ENCODE results near the gene TINAGL1.

TINAGL1 gene

GRCh38 chr1:31621847-31622730 lies 45.8 kb downstream of the TINAGL1 start:
- Mint-ChIP-seq H3K9me3 (no peaks in the 10 kb centered on the region), H3K36me3 (ENCODE audit: low read depth) (peaks cover 12% of the 10 kb centered on the region), H3K27ac (no peak overlapping the region), H3K27me3 (peaks cover 14% of the 10 kb centered on the region), H3K4me1 (ENCODE audit: low read depth) (peaks cover 13% of the 10 kb centered on the region), H3K4me3 (no peak overlapping the region)

GRCh38 chr1:31623365-31623764 lies 47.0 kb downstream of the TINAGL1 start:
- no peak overlapping the region for H3K27ac Mint-ChIP-seq
- no peaks in the 10 kb centered on the region for H3K9me3 Mint-ChIP-seq
- no peak overlapping the region for H3K4me3 Mint-ChIP-seq
- peaks cover 9% of the 10 kb centered on the region for H3K27me3 Mint-ChIP-seq
- H3K36me3 Mint-ChIP-seq (ENCODE audit: low read depth), result peaks cover 13% of the 10 kb centered on the region
- peaks cover 10% of the 10 kb centered on the region for H3K4me1 Mint-ChIP-seq (ENCODE audit: low read depth)

- H3K4me3 Mint-ChIP-seq, result no peak overlapping the region
- no peaks in the 10 kb centered on the region for H3K9me3 Mint-ChIP-seq
- no peak overlapping the region for H3K27ac Mint-ChIP-seq
- peaks cover 10% of the 10 kb centered on the region for H3K4me1 Mint-ChIP-seq (ENCODE audit: low read depth)
- peaks cover 19% of the 10 kb centered on the region for H3K36me3 Mint-ChIP-seq (ENCODE audit: low read depth)
- peaks cover under 1% of the 10 kb centered on the region for H3K27me3 Mint-ChIP-seq
Measured at GRCh38 chr1:31624309-31624708, 48.0 kb downstream of the TINAGL1 start.

- H3K4me1 Mint-ChIP-seq (ENCODE audit: low read depth), result peaks cover 10% of the 10 kb centered on the region
- H3K36me3 Mint-ChIP-seq (ENCODE audit: low read depth), result peaks cover 24% of the 10 kb centered on the region
- H3K27ac Mint-ChIP-seq, result no peak overlapping the region
- H3K27me3 Mint-ChIP-seq, result no peaks in the 10 kb centered on the region
- H3K4me3 Mint-ChIP-seq, result no peak overlapping the region
- H3K9me3 Mint-ChIP-seq, result no peaks in the 10 kb centered on the region
Measured at GRCh38 chr1:31624731-31625514, 48.6 kb downstream of the TINAGL1 start.

- H3K9me3 Mint-ChIP-seq, result no peaks in the 10 kb centered on the region
- H3K4me1 Mint-ChIP-seq (ENCODE audit: low read depth), result peaks cover 10% of the 10 kb centered on the region
- no peaks in the 10 kb centered on the region for H3K27me3 Mint-ChIP-seq
- H3K4me3 Mint-ChIP-seq, result no peak overlapping the region
- no peak overlapping the region for H3K27ac Mint-ChIP-seq
- H3K36me3 Mint-ChIP-seq (ENCODE audit: low read depth), result peaks cover 32% of the 10 kb centered on the region
Measured at GRCh38 chr1:31625561-31626222, 49.4 kb downstream of the TINAGL1 start.

GRCh38 chr1:31626223-31627207 lies 50.2 kb downstream of the TINAGL1 start:
- no peak overlapping the region for H3K4me3 Mint-ChIP-seq
- H3K9me3 Mint-ChIP-seq, result no peaks in the 10 kb centered on the region
- peak overlapping the region; percentile 45 for H3K27ac Mint-ChIP-seq
- H3K4me1 Mint-ChIP-seq (ENCODE audit: low read depth), result peaks cover 10% of the 10 kb centered on the region
- peaks cover 39% of the 10 kb centered on the region for H3K36me3 Mint-ChIP-seq (ENCODE audit: low read depth)
- no peaks in the 10 kb centered on the region for H3K27me3 Mint-ChIP-seq

- peaks cover 40% of the 10 kb centered on the region for H3K36me3 Mint-ChIP-seq (ENCODE audit: low read depth)
- H3K9me3 Mint-ChIP-seq, result no peaks in the 10 kb centered on the region
- no peaks in the 10 kb centered on the region for H3K27me3 Mint-ChIP-seq
- no peak overlapping the region for H3K27ac Mint-ChIP-seq
- H3K4me1 Mint-ChIP-seq (ENCODE audit: low read depth), result peaks cover 10% of the 10 kb centered on the region
- H3K4me3 Mint-ChIP-seq, result no peak overlapping the region
Measured at GRCh38 chr1:31627301-31627929, 51.1 kb downstream of the TINAGL1 start.

GRCh38 chr1:31627930-31628559 lies 51.7 kb downstream of the TINAGL1 start:
- Mint-ChIP-seq H3K9me3 (no peaks in the 10 kb centered on the region), H3K4me1 (ENCODE audit: low read depth) (peaks cover 10% of the 10 kb centered on the region), H3K27ac (no peak overlapping the region), H3K36me3 (ENCODE audit: low read depth) (peaks cover 40% of the 10 kb centered on the region), H3K27me3 (no peaks in the 10 kb centered on the region), H3K4me3 (no peak overlapping the region)

- Mint-ChIP-seq H3K36me3 (ENCODE audit: low read depth) (peaks cover 34% of the 10 kb centered on the region), H3K27me3 (no peaks in the 10 kb centered on the region), H3K4me1 (ENCODE audit: low read depth) (peaks cover 6% of the 10 kb centered on the region), H3K9me3 (no peaks in the 10 kb centered on the region), H3K27ac (no peak overlapping the region), H3K4me3 (no peak overlapping the region)
Measured at GRCh38 chr1:31628931-31629556, 52.7 kb downstream of the TINAGL1 start.

GRCh38 chr1:31632649-31633048 lies 56.3 kb downstream of the TINAGL1 start:
- H3K4me1 Mint-ChIP-seq (ENCODE audit: low read depth), result peaks cover 13% of the 10 kb centered on the region
- H3K27me3 Mint-ChIP-seq, result no peaks in the 10 kb centered on the region
- H3K36me3 Mint-ChIP-seq (ENCODE audit: low read depth), result peaks cover 32% of the 10 kb centered on the region
- no peak overlapping the region for H3K4me3 Mint-ChIP-seq
- no peaks in the 10 kb centered on the region for H3K9me3 Mint-ChIP-seq
- H3K27ac Mint-ChIP-seq, result no peak overlapping the region

GRCh38 chr1:31633117-31633516 lies 56.8 kb downstream of the TINAGL1 start:
- Mint-ChIP-seq H3K4me3 (no peak overlapping the region), H3K36me3 (ENCODE audit: low read depth) (peaks cover 32% of the 10 kb centered on the region), H3K27ac (no peak overlapping the region), H3K27me3 (no peaks in the 10 kb centered on the region), H3K4me1 (ENCODE audit: low read depth) (peaks cover 18% of the 10 kb centered on the region), H3K9me3 (no peaks in the 10 kb centered on the region)

Data from stimulated activated naive CD8-positive, alpha-beta T cell treated with anti-CD3 and anti-CD28 coated beads, Interleukin-15, Interleukin-2, amounts not matched to agents 100 ng/mL and 50 ng/mL, for 24 hours (primary cell).